BLaER1 (cell line): ENCODE data around the gene SART3.
"Not testable (repeated sequence)": the region's sequence is repeated elsewhere in the genome, so short reads cannot be mapped to it uniquely, and the experiment has no call there.

ENCODE experiments used
- H3K27ac ChIP-seq: shearing (Covaris generic); formaldehyde crosslinking; 2 replicates; pipeline ENCODE4 v1.8.1; 2022
- H3K27me3 ChIP-seq: shearing (Covaris generic); formaldehyde crosslinking; 2 replicates; pipeline ENCODE4 v1.8.1; 2022
- H3K36me3 ChIP-seq: shearing (Covaris generic); formaldehyde crosslinking; 2 replicates; pipeline ENCODE4 v1.8.1; 2022
- H3K4me1 ChIP-seq: shearing (Covaris generic); formaldehyde crosslinking; 2 replicates; pipeline ENCODE4 v1.8.1; 2022
- H3K4me2 ChIP-seq: shearing (Covaris generic); formaldehyde crosslinking; 2 replicates; pipeline ENCODE4 v1.8.1; 2022
- H3K4me3 ChIP-seq: shearing (Covaris generic); formaldehyde crosslinking; 2 replicates; pipeline ENCODE4 v1.8.1; 2022
- H3K9ac ChIP-seq: shearing (Covaris generic); formaldehyde crosslinking; 2 replicates; pipeline ENCODE4 v1.8.1; 2022
- H3K9me3 ChIP-seq: shearing (Covaris generic); formaldehyde crosslinking; 2 replicates; pipeline ENCODE4 v1.8.1; 2022
- H4K20me1 ChIP-seq: shearing (Covaris generic); formaldehyde crosslinking; 2 replicates; pipeline ENCODE4 v1.8.1; 2022
- Cebpa-rat ChIP-seq: shearing (Covaris generic); IDR thresholded peaks from 2 replicates; pipeline ENCODE4 v1.8.1; 2022

Gene SART3

GRCh38 chr12:108581311-108582227 is 20.6 kb upstream of the SART3 start:
- peaks cover 55% of the 10 kb centered on the region for H3K4me1 ChIP-seq
- no peaks in the 10 kb centered on the region for H4K20me1 ChIP-seq
- no peak overlapping the region for H3K9ac ChIP-seq
- H3K27me3 ChIP-seq = no peaks in the 10 kb centered on the region
- no peak overlapping the region for H3K4me3 ChIP-seq
- no peak overlapping the region for H3K4me2 ChIP-seq
- TF ChIP-seq Cebpa-rat = no peak
- no peaks in the 10 kb centered on the region for H3K9me3 ChIP-seq
- no peak overlapping the region for H3K27ac ChIP-seq
- H3K36me3 ChIP-seq = no peaks in the 10 kb centered on the region

GRCh38 chr12:108580531-108580930 is 19.6 kb upstream of the SART3 start:
- TF ChIP-seq Cebpa-rat = no peak

GRCh38 chr12:108578813-108579212 is 17.8 kb upstream of the SART3 start:
- Histone ChIP-seq H3K4me1 (peaks cover 76% of the 10 kb centered on the region), H3K9me3 (no peaks in the 10 kb centered on the region), H3K27ac (0 out of 2 replicates have a peak overlapping the region, but pooled peaks have one; percentile 26), H3K36me3 (no peaks in the 10 kb centered on the region), H3K27me3 (no peaks in the 10 kb centered on the region), H4K20me1 (no peaks in the 10 kb centered on the region), H3K4me3 (no peak overlapping the region), H3K4me2 (peak overlapping the region; percentile 57), H3K9ac (no peak overlapping the region)
- TF ChIP-seq Cebpa-rat = no peak

More at GRCh38 chr12:108580531-108580930, 19.6 kb upstream of the SART3 start:
- Histone ChIP-seq H3K27me3 (no peaks in the 10 kb centered on the region), H3K4me2 (0 out of 2 replicates have a peak overlapping the region, but pooled peaks have one; percentile 57), H3K4me1 (peaks cover 66% of the 10 kb centered on the region), H3K4me3 (no peak overlapping the region), H3K9ac (no peak overlapping the region), H3K9me3 (no peaks in the 10 kb centered on the region), H4K20me1 (no peaks in the 10 kb centered on the region), H3K36me3 (no peaks in the 10 kb centered on the region), H3K27ac (no peak overlapping the region)

- TF ChIP-seq Cebpa-rat = no peak
- no peak overlapping the region for H3K9ac ChIP-seq
- H4K20me1 ChIP-seq = no peaks in the 10 kb centered on the region
- peaks cover 76% of the 10 kb centered on the region for H3K4me1 ChIP-seq
- no peaks in the 10 kb centered on the region for H3K36me3 ChIP-seq
- H3K4me3 ChIP-seq = no peak overlapping the region
- H3K9me3 ChIP-seq = no peaks in the 10 kb centered on the region
- no peak overlapping the region for H3K4me2 ChIP-seq
- no peak overlapping the region for H3K27ac ChIP-seq
- no peaks in the 10 kb centered on the region for H3K27me3 ChIP-seq
Observed at GRCh38 chr12:108578264-108578663, 17.3 kb upstream of the SART3 start.

- no peaks in the 10 kb centered on the region for H3K36me3 ChIP-seq
- no peaks in the 10 kb centered on the region for H4K20me1 ChIP-seq
- peaks cover 75% of the 10 kb centered on the region for H3K4me1 ChIP-seq
- H3K4me3 ChIP-seq = no peak overlapping the region
- no peaks in the 10 kb centered on the region for H3K9me3 ChIP-seq
- no peak overlapping the region for H3K27ac ChIP-seq
- H3K27me3 ChIP-seq = no peaks in the 10 kb centered on the region
- H3K9ac ChIP-seq = no peak overlapping the region
- H3K4me2 ChIP-seq = peak overlapping the region; percentile 71
- no peak for TF ChIP-seq Cebpa-rat
Observed at GRCh38 chr12:108577458-108577857, 16.5 kb upstream of the SART3 start.

- H3K9ac ChIP-seq = no peak overlapping the region
- no peaks in the 10 kb centered on the region for H4K20me1 ChIP-seq
- no peak for TF ChIP-seq Cebpa-rat
- H3K4me2 ChIP-seq = peak overlapping the region; percentile 71
- no peaks in the 10 kb centered on the region for H3K27me3 ChIP-seq
- no peak overlapping the region for H3K4me3 ChIP-seq
- H3K27ac ChIP-seq = no peak overlapping the region
- no peaks in the 10 kb centered on the region for H3K36me3 ChIP-seq
- H3K4me1 ChIP-seq = peaks cover 72% of the 10 kb centered on the region
- H3K9me3 ChIP-seq = no peaks in the 10 kb centered on the region
Observed at GRCh38 chr12:108576660-108577234, 15.8 kb upstream of the SART3 start.

- H3K9me3 ChIP-seq = no peaks in the 10 kb centered on the region
- H3K9ac ChIP-seq = no peak overlapping the region
- TF ChIP-seq Cebpa-rat = no peak; the same call in 1 of the 2 replicates
- no peaks in the 10 kb centered on the region for H4K20me1 ChIP-seq
- peaks cover 81% of the 10 kb centered on the region for H3K4me1 ChIP-seq
- no peak overlapping the region for H3K27ac ChIP-seq
- no peaks in the 10 kb centered on the region for H3K27me3 ChIP-seq
- H3K36me3 ChIP-seq = no peaks in the 10 kb centered on the region
- H3K4me2 ChIP-seq = peak overlapping the region; percentile 71
- no peak overlapping the region for H3K4me3 ChIP-seq
Observed at GRCh38 chr12:108575199-108575912, 14.4 kb upstream of the SART3 start.

- peaks cover 81% of the 10 kb centered on the region for H3K4me1 ChIP-seq
- not testable (repeated sequence) for H3K4me3 ChIP-seq, H3K9ac ChIP-seq, H3K27me3 ChIP-seq, H3K36me3 ChIP-seq, H4K20me1 ChIP-seq, H3K9me3 ChIP-seq, H3K27ac ChIP-seq
- peak overlapping the region; percentile 64 for H3K4me2 ChIP-seq
Observed at GRCh38 chr12:108574276-108574675, 13.3 kb upstream of the SART3 start.

- H3K9me3 ChIP-seq = no peaks in the 10 kb centered on the region
- TF ChIP-seq Cebpa-rat = no peak
- H3K36me3 ChIP-seq = peaks cover 14% of the 10 kb centered on the region
- no peaks in the 10 kb centered on the region for H3K27me3 ChIP-seq
- no peaks in the 10 kb centered on the region for H4K20me1 ChIP-seq
- no peak overlapping the region for H3K4me3 ChIP-seq
- no peak overlapping the region for H3K27ac ChIP-seq
- H3K4me1 ChIP-seq = peaks cover 83% of the 10 kb centered on the region
- no peak overlapping the region for H3K9ac ChIP-seq
- no peak overlapping the region; the same call in 1 of the 2 replicates for H3K4me2 ChIP-seq
Observed at GRCh38 chr12:108573317-108573716, 12.3 kb upstream of the SART3 start.
